A549 (cell line): ENCODE data around the gene EBP. TPM values are rescaled to one million over a fixed set of nuclear protein-coding genes. Genes with fewer than 3 reads are reported as not detected.
A peak's percentile ranks its signal among the peaks of the same experiment; 100 is the strongest.

Experiments
- ATAC-seq, 2 experiments: fragments of 200-7000 bp in 1 of 2; fragments of >200 bp in 1 of 2; cut with Nextera tagmentation in 1 of 2; cut with Tn5 transposase in 1 of 2; 3 replicates each; pipeline versions ENCODE4 v1.8.0 to v1.9.1; 2018 to 2020; ENCODE audit warnings: mild to moderate bottlenecking in 1 of 2, moderate library complexity in 1 of 2
- CTCF ChIA-PET: fragments of 300-600 bp; sonication (Branson Sonifier 250); formaldehyde crosslinking; extraction: SDS; loops from one replicate; lab custom pipeline; 2021; ENCODE audit warnings: antibody characterized with exemption, inconsistent platforms; lab: Yijun Ruan, JAX
- POLR2A ChIA-PET: fragments of 350-600 bp; formaldehyde crosslinking; extraction: SDS; loops from one replicate; lab custom pipeline; 2021; ENCODE audit warnings: antibody characterized with exemption, inconsistent platforms; lab: Yijun Ruan, JAX
- DNase-seq, 2 experiments: peaks; one replicate each; pipeline versions ENCODE4 v3.0.0 to v3.0.0-alpha.2; 2011 to 2016; ENCODE audit warnings: low read depth in 1 of 2, low spot score in 1 of 2
- FAIRE-seq: peaks from 2 replicates; lab custom pipeline; 2011; peaks lifted over from hg19 to GRCh38; lab: Jason Lieb, UNC
- H3K27ac ChIP-seq, 2 experiments: fragments of >200 bp; sonication (Bioruptor Twin); formaldehyde crosslinking; 3 replicates each; pipeline ENCODE4 v1.5.1; 2016 to 2017
- H3K4me1 ChIP-seq: fragments of >200 bp; sonication (Bioruptor Twin); formaldehyde crosslinking; 3 replicates; pipeline ENCODE4 v1.6.1; 2016
- H3K4me2 ChIP-seq: fragments of >200 bp; sonication (Bioruptor Twin); formaldehyde crosslinking; 3 replicates; pipeline ENCODE4 v1.6.1; 2016
- H3K4me3 ChIP-seq: fragments of >200 bp; sonication (Bioruptor Twin); formaldehyde crosslinking; 3 replicates; pipeline ENCODE4 v1.5.1; 2016
- H3K9me3 ChIP-seq: fragments of >200 bp; sonication (Bioruptor Twin); formaldehyde crosslinking; 3 replicates; pipeline ENCODE4 v1.6.1; 2016
- CEBPB ChIP-seq, 2 experiments: fragments of >200 bp in 1 of 2; sonication (Bioruptor Twin) in 1 of 2; formaldehyde crosslinking in 1 of 2; IDR thresholded peaks; 2 replicates each; pipeline ENCODE4 v1.6.1; 2012 to 2016
- CHD4 ChIP-seq: fragments of 200-600 bp; sonication (generic); IDR thresholded peaks from 2 replicates; pipeline ENCODE4 v1.6.1; 2016; ENCODE audit warnings: antibody characterized with exemption, mild to moderate bottlenecking, borderline replicate concordance
- CTCF ChIP-seq: fragments of >200 bp; sonication (Bioruptor Twin); formaldehyde crosslinking; IDR thresholded peaks from 3 replicates; pipeline ENCODE4 v1.5.1; 2016
- EHF ChIP-seq: fragments of 250-450 bp; sonication (Bioruptor Pico); IDR thresholded peaks from 2 replicates; pipeline ENCODE4 v1.5.0; 2020; ENCODE audit warnings: mild to moderate bottlenecking
- HEYL ChIP-seq: fragments of 250-450 bp; sonication (Bioruptor Pico); IDR thresholded peaks from 2 replicates; pipeline ENCODE4 v1.8.0; 2021; ENCODE audit warnings: mild to moderate bottlenecking, moderate library complexity
- HMGXB4 ChIP-seq: fragments of 250-450 bp; sonication (Bioruptor Pico); IDR thresholded peaks from 2 replicates; pipeline ENCODE4 v1.5.0; 2021; ENCODE audit warnings: mild to moderate bottlenecking, moderate library complexity, borderline replicate concordance
- KDM1A ChIP-seq: fragments of 200-600 bp; sonication (generic); IDR thresholded peaks from 2 replicates; pipeline ENCODE4 v1.6.1; 2016; ENCODE audit warnings: low read depth, mild to moderate bottlenecking
- MAX ChIP-seq: IDR thresholded peaks from 2 replicates; pipeline ENCODE4 v1.6.1; 2012
- PBX3 ChIP-seq: IDR thresholded peaks from 2 replicates; pipeline ENCODE4 v1.6.1; 2012
- RAD21 ChIP-seq, 2 experiments: fragments of >200 bp in 1 of 2; sonication (Bioruptor Twin) in 1 of 2; formaldehyde crosslinking in 1 of 2; IDR thresholded peaks in 1 of 2; conservative IDR thresholded peaks in 1 of 2; 2 replicates in 1 of 2; 3 replicates in 1 of 2; pipeline ENCODE4 v1.6.1; 2012 to 2018; ENCODE audit warnings: inconsistent platforms in 1 of 2
- RARB ChIP-seq: fragments of 250-450 bp; sonication (Bioruptor Pico); IDR thresholded peaks from 2 replicates; pipeline ENCODE4 v1.8.0; 2021; ENCODE audit warnings: mild to moderate bottlenecking, moderate library complexity
- REST ChIP-seq: fragments of 200-600 bp; sonication (generic); IDR thresholded peaks from 2 replicates; pipeline ENCODE4 v1.6.1; 2016; ENCODE audit warnings: antibody characterized with exemption, mild to moderate bottlenecking, moderate library complexity
- SMC3 ChIP-seq: fragments of >200 bp; sonication (Bioruptor Twin); formaldehyde crosslinking; IDR thresholded peaks from 3 replicates; pipeline ENCODE4 v1.6.1; 2018; ENCODE audit warnings: inconsistent platforms
- TP53 ChIP-seq: fragments of 250-450 bp; sonication (Bioruptor Pico); IDR thresholded peaks from 2 replicates; pipeline ENCODE4 v1.5.0; 2021; ENCODE audit warnings: mild to moderate bottlenecking, moderate library complexity
- ZSCAN20 ChIP-seq: fragments of 250-450 bp; sonication (Bioruptor Pico); IDR thresholded peaks from 2 replicates; pipeline ENCODE4 v1.8.0; 2022; ENCODE audit warnings: mild to moderate bottlenecking, moderate library complexity
- WGBS: methylation state at CpG from one replicate; pipeline ENCODE4 v1.1.6; 2017; ENCODE audit errors: missing lambda C conversion rate; 5-methylcytosine and 5-hydroxymethylcytosine counted together
- polyA plus RNA-seq, 4 experiments: library from polyadenylated mRNA; depleted of rRNA in 3 of 4; stranded (reverse); fragments of >200 nt; fragmentation: RNase III in 1 of 4; extraction: RNeasy Plus Mini Kit Qiagen cat#74134 plus additional on column Dnase treatment in 1 of 4; gene quantifications; 2 replicates in 3 of 4; 3 replicates in 1 of 4; pipeline ENCODE4 v1.2.3, GENCODE V29; 2011 to 2017

EBP gene
- polyA plus RNA-seq, 2 of the 4 experiments (the other 2 are of a cell fraction): 82.9 to 159 TPM

GRCh38 chrX:48509245-48509590 lies 12.4 kb upstream of the EBP start:
- ChIA-PET POLR2A (no interaction called here), CTCF (interaction anchor here (0.6 to 2.3 kb wide), 2 partner anchors 35 to 69 kb away, joined by 3 to 7 read pairs; no protein-coding TSS in a partner anchor)
- Histone ChIP-seq H3K9me3 (no peaks in the 10 kb centered on the region), H3K4me2 (peak overlapping the region; percentile 82), H3K27ac (peak overlapping the region; percentile 89 to 95), H3K4me3 (peak overlapping the region; percentile 81), H3K4me1 (peaks cover 12% of the 10 kb centered on the region; the same call in 1 of the 3 replicates)
- DNase-seq (no peak), FAIRE-seq (no peak), ATAC-seq (peak; percentile 14 to 41; a peak in 4 of 6 replicates)
- WGBS: 20% methylated on average over 7 of the region's 16 CpGs
- TF ChIP-seq TP53 (no peak), MAX (no peak), HEYL (no peak), CEBPB (IDR thresholded peaks at IDR 0.05) (no peak)

GRCh38 chrX:48509619-48510018 lies 12.0 kb upstream of the EBP start:
- no peak for FAIRE-seq
- Histone ChIP-seq H3K4me1 (peaks cover 12% of the 10 kb centered on the region; the same call in 1 of the 3 replicates), H3K27ac (peak overlapping the region; percentile 89 to 95; a peak in 5 of 6 replicates), H3K4me3 (peak overlapping the region; percentile 81), H3K9me3 (no peaks in the 10 kb centered on the region), H3K4me2 (peak overlapping the region; percentile 82)
- CTCF ChIA-PET: interaction anchor here (2.3 kb wide), 1 partner anchor 35 kb away, joined by 7 read pairs; no protein-coding TSS in a partner anchor
- no peak; a peak in 1 of 6 replicates for ATAC-seq
- TF ChIP-seq EHF (CRISPR knock-in tag) (no peak), REST (no peak), HMGXB4 (CRISPR knock-in tag) (no peak), ZSCAN20 (no peak)
- no peak for DNase-seq
- WGBS: 93% methylated on average over 11 of the region's 11 CpGs
- POLR2A ChIA-PET: no interaction called here

- DNase-seq (peak; percentile 36 to 40), FAIRE-seq (no peak), ATAC-seq (peak; percentile 40 to 67; a peak in 3 of 6 replicates)
- Histone ChIP-seq H3K4me1 (peaks cover 3% of the 10 kb centered on the region; the same call in 1 of the 3 replicates), H3K4me3 (no peak overlapping the region), H3K4me2 (no peak overlapping the region), H3K27ac (no peak overlapping the region), H3K9me3 (no peaks in the 10 kb centered on the region)
- TF ChIP-seq RARB (CRISPR knock-in tag) (no peak), KDM1A (no peak), CHD4 (no peak), PBX3 (no peak), CTCF (peak; percentile 48), SMC3 (peak; percentile 49; the same call in 1 of the 3 replicates), RAD21 (conservative IDR thresholded peaks at IDR 0.05 in 1 of 2, IDR thresholded peaks at IDR 0.05 in 1 of 2) (peak; percentile 60 to 72)
- WGBS: 50% methylated on average over 4 of the region's 4 CpGs
- ChIA-PET POLR2A (no interaction called here), CTCF (interaction anchor here (2.3 kb wide), 1 partner anchor 37 kb away, joined by 7 read pairs; no protein-coding TSS in a partner anchor)
Measured at GRCh38 chrX:48511560-48511959, 10.0 kb upstream of the EBP start.
